HepG2 (cell line): ENCODE data around the gene MGAT5. TPM values are rescaled to one million over a fixed set of nuclear protein-coding genes. Genes with fewer than 3 reads are reported as not detected.

Experiments
- ATAC-seq: fragments of 200-7000 bp; cut with Tn5 transposase; 3 replicates; pipeline ENCODE4 v1.9.1; 2020; ENCODE audit warnings: mild to moderate bottlenecking, moderate library complexity
- Bru-seq: library from RNA; stranded (reverse); fragments of 400-500 nt; gene quantifications from one replicate; lab custom pipeline; 2021; lab: Mats Ljungman, UMichigan
- BruChase-seq, 2 experiments: library from RNA; stranded (reverse); fragments of 400-500 nt; gene quantifications; one replicate each; lab custom pipeline; 2021; lab: Mats Ljungman, UMichigan
- BruUV-seq: library from RNA; stranded (reverse); fragments of 400-500 nt; replicated peaks from 2 replicates; lab custom pipeline; 2021; lab: Mats Ljungman, UMichigan
- CTCF ChIA-PET: fragments of 300-600 bp; formaldehyde crosslinking; extraction: SDS; loops from one replicate; lab custom pipeline; 2021; ENCODE audit warnings: low total read pairs, inconsistent platforms, low intra/inter-chr PET ratio; lab: Yijun Ruan, JAX
- POLR2A ChIA-PET: fragments of 350-600 bp; sonication (Branson Sonifier 250); formaldehyde crosslinking; loops from one replicate; lab custom pipeline; 2020; ENCODE audit warnings: antibody characterized with exemption, inconsistent platforms; lab: Yijun Ruan, JAX
- DNase-seq: peaks from one replicate; pipeline ENCODE4 v3.0.0-alpha.2; 2015; ENCODE audit warnings: low spot score
- FAIRE-seq: peaks from 3 replicates; lab custom pipeline; 2011; peaks lifted over from hg19 to GRCh38; lab: Jason Lieb, UNC
- H2AFZ ChIP-seq: one replicate; pipeline ENCODE4 v1.6.1; 2011; ENCODE audit warnings: low read length, inconsistent platforms
- H3K27ac ChIP-seq: fragments of 300-600 bp; 3 replicates; pipeline ENCODE4 v1.8.0; 2011; ENCODE audit warnings: mixed run types, mild to moderate bottlenecking, mixed read lengths, low read length, inconsistent platforms; ENCODE audit not compliant: insufficient read depth; ENCODE audit errors: extremely low read length
- H3K27me3 ChIP-seq, 2 experiments: fragments of 200-600 bp in 1 of 2; 2 replicates in 1 of 2; 3 replicates in 1 of 2; pipeline versions ENCODE4 v1.6.0 to v1.8.0; 2011; ENCODE audit warnings: low read length in 2 of 2, mild to moderate bottlenecking in 2 of 2, moderate library complexity in 2 of 2, inconsistent platforms in 1 of 2; ENCODE audit not compliant: insufficient read depth in 2 of 2, control insufficient read depth in 1 of 2
- H3K36me3 ChIP-seq, 2 experiments: fragments of 200-600 bp in 1 of 2; replicated peaks in 1 of 2; 2 replicates in 1 of 2; 3 replicates in 1 of 2; pipeline versions ENCODE4 v1.5.1 to v1.8.0; 2011; ENCODE audit warnings: low read length in 2 of 2, inconsistent platforms in 1 of 2; ENCODE audit not compliant: insufficient read depth in 2 of 2, control insufficient read depth in 1 of 2
- H3K4me1 ChIP-seq: 2 replicates; pipeline ENCODE4 v1.5.1; 2012; ENCODE audit warnings: low read length, inconsistent platforms; ENCODE audit not compliant: insufficient read depth
- H3K4me2 ChIP-seq: 2 replicates; pipeline ENCODE4 v1.6.0; 2011; ENCODE audit warnings: low read depth, low read length, inconsistent platforms
- H3K4me3 ChIP-seq, 3 experiments: fragments of 200-600 bp in 1 of 3; sonication (generic), shearing (Covaris generic) in 1 of 3; replicated peaks in 1 of 3; 2 replicates each; pipeline ENCODE4 v1.5.1; 2011 to 2016; ENCODE audit warnings: low read length in 3 of 3, inconsistent platforms in 2 of 3, low read depth in 2 of 3, mild to moderate bottlenecking in 2 of 3, control low read depth in 1 of 3, mixed read lengths in 1 of 3; ENCODE audit not compliant: insufficient read depth in 1 of 3
- H3K79me2 ChIP-seq: one replicate; pipeline ENCODE4 v1.6.1; 2011; ENCODE audit warnings: low read length, inconsistent platforms; ENCODE audit not compliant: insufficient read depth
- H3K9ac ChIP-seq: 2 replicates; pipeline ENCODE4 v1.6.0; 2011; ENCODE audit warnings: mild to moderate bottlenecking, low read depth, low read length, inconsistent platforms; ENCODE audit not compliant: insufficient read depth
- H3K9me3 ChIP-seq: 2 replicates; pipeline ENCODE4 v1.5.1; 2012; ENCODE audit warnings: mild to moderate bottlenecking, low read length
- H4K20me1 ChIP-seq: 2 replicates; pipeline ENCODE4 v1.6.0; 2011; ENCODE audit warnings: inconsistent platforms, mild to moderate bottlenecking, low read length, moderate library complexity; ENCODE audit not compliant: insufficient read depth
- PRDM4 ChIP-seq: sonication (generic); formaldehyde crosslinking; IDR thresholded peaks from 2 replicates; pipeline ENCODE4 v1.9.0; 2021; ENCODE audit warnings: missing genetic modification reagents, borderline replicate concordance
- ZNF207 ChIP-seq: fragments of 450-650 bp; IDR thresholded peaks from 2 replicates; pipeline ENCODE4 v1.6.1; 2016; ENCODE audit warnings: antibody characterized with exemption, borderline replicate concordance
- ZNF30 ChIP-seq: sonication (generic); formaldehyde crosslinking; IDR thresholded peaks from 2 replicates; pipeline ENCODE4 v1.5.0; 2020; ENCODE audit warnings: mild to moderate bottlenecking, missing genetic modification reagents
- WGBS: methylation state at CpG from one replicate; pipeline ENCODE4 v1.1.6; 2017; ENCODE audit warnings: low lambda C conversion rate; 5-methylcytosine and 5-hydroxymethylcytosine counted together
- in situ Hi-C: cut with HindIII; loops from 2 replicates; pipeline ENCODE4 v1.10.0; 2017; ENCODE audit warnings: low pct_unique_long_range_greater_than_20kb; ENCODE audit not compliant: extremely low pct_ligation_motif_present
- intact Hi-C: fragments of 100-400 bp; cut with micrococcal nuclease; formaldehyde crosslinking; loops from one replicate; pipeline ENCODE4 v1.10.0; 2022; ENCODE audit not compliant: unreplicated experiment
- long read RNA-seq, 2 experiments: library from RNA in 1 of 2; library from polyadenylated mRNA in 1 of 2; stranded (forward) in 1 of 2; unstranded in 1 of 2; transcript quantifications; one replicate each; pipeline ENCODE4 v2.0.0, GENCODE V29; 2019 to 2022
- polyA minus RNA-seq, 3 experiments: library from RNA; depleted of rRNA, polyadenylated mRNA; stranded (reverse); fragments of >200 nt; gene quantifications; 2 replicates each; pipeline ENCODE4 v1.2.3, GENCODE V29; 2011; ENCODE audit warnings: low replicate concordance in 1 of 3
- polyA plus RNA-seq, 8 experiments: library from polyadenylated mRNA; depleted of rRNA in 3 of 8; stranded (reverse) in 7 of 8; unstranded in 1 of 8; fragments of >200 nt; fragmentation: Illumina TruSeq in 4 of 8; extraction: Trizol in 4 of 8; gene quantifications; 2 replicates each; pipeline versions ENCODE4 v1.2.1 to v1.2.3, GENCODE V29; 2011 to 2016; ENCODE audit warnings: low read depth in 4 of 8, missing spikeins in 1 of 8, mixed read lengths in 1 of 8; ENCODE audit not compliant: insufficient read depth in 1 of 8
- total RNA-seq, 5 experiments: library from RNA; depleted of rRNA; stranded (reverse); fragments of >200 nt; fragmentation: Illumina TruSeq; extraction: Trizol; gene quantifications; 2 replicates each; pipeline ENCODE4 v1.2.3, GENCODE V29; 2016; ENCODE audit warnings: low read depth in 1 of 5
- TF ChIP-seq, protein P1 (sequence below): sonication (generic); formaldehyde crosslinking; IDR thresholded peaks from 2 replicates; pipeline ENCODE4 v1.4.0; 2020; ENCODE audit warnings: missing genetic modification reagents

MGAT5 gene, protein sequence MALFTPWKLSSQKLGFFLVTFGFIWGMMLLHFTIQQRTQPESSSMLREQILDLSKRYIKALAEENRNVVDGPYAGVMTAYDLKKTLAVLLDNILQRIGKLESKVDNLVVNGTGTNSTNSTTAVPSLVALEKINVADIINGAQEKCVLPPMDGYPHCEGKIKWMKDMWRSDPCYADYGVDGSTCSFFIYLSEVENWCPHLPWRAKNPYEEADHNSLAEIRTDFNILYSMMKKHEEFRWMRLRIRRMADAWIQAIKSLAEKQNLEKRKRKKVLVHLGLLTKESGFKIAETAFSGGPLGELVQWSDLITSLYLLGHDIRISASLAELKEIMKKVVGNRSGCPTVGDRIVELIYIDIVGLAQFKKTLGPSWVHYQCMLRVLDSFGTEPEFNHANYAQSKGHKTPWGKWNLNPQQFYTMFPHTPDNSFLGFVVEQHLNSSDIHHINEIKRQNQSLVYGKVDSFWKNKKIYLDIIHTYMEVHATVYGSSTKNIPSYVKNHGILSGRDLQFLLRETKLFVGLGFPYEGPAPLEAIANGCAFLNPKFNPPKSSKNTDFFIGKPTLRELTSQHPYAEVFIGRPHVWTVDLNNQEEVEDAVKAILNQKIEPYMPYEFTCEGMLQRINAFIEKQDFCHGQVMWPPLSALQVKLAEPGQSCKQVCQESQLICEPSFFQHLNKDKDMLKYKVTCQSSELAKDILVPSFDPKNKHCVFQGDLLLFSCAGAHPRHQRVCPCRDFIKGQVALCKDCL
- total RNA-seq (2016; rRNA removed; fragmentation: Illumina TruSeq; extraction: Trizol): 41.6 and 60.2 TPM in 2 replicates
- 135 and 162 TPM in 2 replicates for total RNA-seq (2016; cell fraction: cytosol; rRNA removed; fragmentation: Illumina TruSeq; extraction: Trizol; ENCODE audit: low read depth)
- total RNA-seq (2016; cell fraction: insoluble cytoplasmic fraction; rRNA removed; fragmentation: Illumina TruSeq; extraction: Trizol): 38.9 and 57.0 TPM in 2 replicates
- 47.6 and 51.1 TPM in 2 replicates for total RNA-seq (2016; cell fraction: membrane; rRNA removed; fragmentation: Illumina TruSeq; extraction: Trizol)
- 89.0 and 90.8 TPM in 2 replicates for total RNA-seq (2016; cell fraction: nucleus; rRNA removed; fragmentation: Illumina TruSeq; extraction: Trizol)
- polyA plus RNA-seq (2011; rRNA removed): 30.0 and 33.1 TPM in 2 replicates
- polyA plus RNA-seq (2011; cell fraction: cytosol; rRNA removed): 25.6 and 26.2 TPM in 2 replicates
- 49.6 and 62.0 TPM in 2 replicates for polyA plus RNA-seq (2011; cell fraction: nucleus; rRNA removed)
- 27.4 and 34.9 TPM in 2 replicates for polyA plus RNA-seq (2012)
- 2.3 and 2.7 TPM in 2 replicates for polyA plus RNA-seq (2016; cell fraction: cytosol; fragmentation: Illumina TruSeq; extraction: Trizol; ENCODE audit: low read depth)
- 23.2 and 26.4 TPM in 2 replicates for polyA plus RNA-seq (2016; cell fraction: insoluble cytoplasmic fraction; fragmentation: Illumina TruSeq; extraction: Trizol; ENCODE audit: low read depth)
- 6.2 and 7.2 TPM in 2 replicates for polyA plus RNA-seq (2016; cell fraction: membrane; fragmentation: Illumina TruSeq; extraction: Trizol; ENCODE audit: low read depth)
- 54.2 and 59.9 TPM in 2 replicates for polyA plus RNA-seq (2016; cell fraction: nucleus; fragmentation: Illumina TruSeq; extraction: Trizol; ENCODE audit: insufficient read depth, low read depth)
- 26.7 and 71.2 TPM in 2 replicates for polyA minus RNA-seq (2011; rRNA and poly(A)+ RNA removed; ENCODE audit: low replicate concordance)
- 46.1 and 49.4 TPM in 2 replicates for polyA minus RNA-seq (2011; cell fraction: cytosol; rRNA and poly(A)+ RNA removed)
- 105 and 114 TPM in 2 replicates for polyA minus RNA-seq (2011; cell fraction: nucleus; rRNA and poly(A)+ RNA removed)
- percentile 92 among the genes with signal in this experiment for Bru-seq, nascent RNA
- percentile 85 among the genes with signal in this experiment for BruChase-seq, experiment 1, labeled RNA remaining after a 6-hour chase
- BruChase-seq, experiment 2, labeled RNA remaining after a 2-hour chase: percentile 89 among the genes with signal in this experiment
- long read RNA-seq, experiment 1, partial matches to known transcripts: 1 of 15 reads
- long read RNA-seq, experiment 1, other reads (novel, unspliced or antisense): 14 of 15 reads
- long read RNA-seq, experiment 2, full-length matches to known transcripts: 2 of 268 reads
- long read RNA-seq, experiment 2, partial matches to known transcripts: 30 of 268 reads
- long read RNA-seq, experiment 2, other reads (novel, unspliced or antisense): 236 of 268 reads

- H4K20me1 ChIP-seq: no peaks in the 10 kb centered on the region
- FAIRE-seq (no peak), ATAC-seq (no peak), DNase-seq (no peak)
- no peak within 1 kb of the TSS for H3K9ac ChIP-seq
- WGBS: 95% methylated on average over 4 of the region's 4 CpGs
- no peaks in the 10 kb centered on the region for H3K9me3 ChIP-seq
- ChIA-PET POLR2A (no interaction called here), CTCF (no interaction called here)
- in situ Hi-C loops: no loop called here
- H2AFZ ChIP-seq: no peak within 1 kb of the TSS
- no peaks in the 10 kb centered on the region for H3K27me3 ChIP-seq
- TF ChIP-seq, protein P1, sequence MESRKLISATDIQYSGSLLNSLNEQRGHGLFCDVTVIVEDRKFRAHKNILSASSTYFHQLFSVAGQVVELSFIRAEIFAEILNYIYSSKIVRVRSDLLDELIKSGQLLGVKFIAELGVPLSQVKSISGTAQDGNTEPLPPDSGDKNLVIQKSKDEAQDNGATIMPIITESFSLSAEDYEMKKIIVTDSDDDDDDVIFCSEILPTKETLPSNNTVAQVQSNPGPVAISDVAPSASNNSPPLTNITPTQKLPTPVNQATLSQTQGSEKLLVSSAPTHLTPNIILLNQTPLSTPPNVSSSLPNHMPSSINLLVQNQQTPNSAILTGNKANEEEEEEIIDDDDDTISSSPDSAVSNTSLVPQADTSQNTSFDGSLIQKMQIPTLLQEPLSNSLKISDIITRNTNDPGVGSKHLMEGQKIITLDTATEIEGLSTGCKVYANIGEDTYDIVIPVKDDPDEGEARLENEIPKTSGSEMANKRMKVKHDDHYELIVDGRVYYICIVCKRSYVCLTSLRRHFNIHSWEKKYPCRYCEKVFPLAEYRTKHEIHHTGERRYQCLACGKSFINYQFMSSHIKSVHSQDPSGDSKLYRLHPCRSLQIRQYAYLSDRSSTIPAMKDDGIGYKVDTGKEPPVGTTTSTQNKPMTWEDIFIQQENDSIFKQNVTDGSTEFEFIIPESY (CRISPR knock-in tag): 0 out of 2 replicates have a peak, but pooled peaks have one; percentile 11
- no peak for TF ChIP-seq ZNF207
- no peak for TF ChIP-seq PRDM4 (CRISPR knock-in tag)
- no peak for TF ChIP-seq ZNF30 (CRISPR knock-in tag)
- H3K4me3 ChIP-seq: no peak within 1 kb of the TSS
- H3K79me2 ChIP-seq: peaks cover 11% of the 10 kb centered on the region
- no peak within 1 kb of the TSS for H3K4me2 ChIP-seq
- H3K27ac ChIP-seq: no peak within 1 kb of the TSS
- H3K4me1 ChIP-seq: no peaks in the 10 kb centered on the region
- intact Hi-C loops: no loop called here
- BruUV-seq: no TSS peak
- H3K36me3 ChIP-seq: peaks cover 10 to 28% of the 10 kb centered on the region in 2 experiments
Observed at GRCh38 chr2:134253804-134254203, at the start of gene MGAT5. TSS of gene MGAT5 (plus strand) at chr2:134254072. CDS start at chr2:134254404, 332 bp downstream.
